HepG2 (cell line): ENCODE results near the gene NCKIPSD. TPM values are rescaled to one million over a fixed set of nuclear protein-coding genes. Genes with fewer than 3 reads are reported as not detected.

Experiments
- BORCS8-MEF2B ChIP-seq: sonication (generic); formaldehyde crosslinking; IDR thresholded peaks from 2 replicates; pipeline ENCODE4 v1.8.0; 2022; ENCODE audit warnings: mild to moderate bottlenecking, missing genetic modification reagents
- DDIT3 ChIP-seq: sonication (generic); formaldehyde crosslinking; IDR thresholded peaks from 2 replicates; pipeline ENCODE4 v1.4.0; 2020; ENCODE audit warnings: mild to moderate bottlenecking, missing genetic modification reagents
- DPF2 ChIP-seq: sonication (generic); formaldehyde crosslinking; IDR thresholded peaks from 2 replicates; pipeline ENCODE4 v1.4.0; 2020; ENCODE audit warnings: mild to moderate bottlenecking, low read depth, missing genetic modification reagents, borderline replicate concordance
- HES4 ChIP-seq: sonication (generic); formaldehyde crosslinking; IDR thresholded peaks from 2 replicates; pipeline ENCODE4 v1.9.0; 2021; ENCODE audit warnings: mild to moderate bottlenecking, missing genetic modification reagents, borderline replicate concordance
- HNRNPUL1 ChIP-seq: fragments of 200-400 bp; formaldehyde crosslinking; IDR thresholded peaks from 2 replicates; pipeline ENCODE4 v1.6.1; 2017; ENCODE audit warnings: low read depth, mild to moderate bottlenecking, low read length, moderate library complexity
- MEIS2 ChIP-seq: sonication (generic); formaldehyde crosslinking; IDR thresholded peaks from 2 replicates; pipeline ENCODE4 v1.9.0; 2021; ENCODE audit warnings: mild to moderate bottlenecking, missing genetic modification reagents
- MTF2 ChIP-seq: sonication (generic); formaldehyde crosslinking; IDR thresholded peaks from 2 replicates; pipeline ENCODE4 v1.5.0; 2020; ENCODE audit warnings: missing genetic modification reagents, borderline replicate concordance
- NBN ChIP-seq: fragments of 450-650 bp; conservative IDR thresholded peaks from 2 replicates; pipeline ENCODE4 v1.6.1; 2017
- NFE2 ChIP-seq: sonication (generic); formaldehyde crosslinking; IDR thresholded peaks from 2 replicates; pipeline ENCODE4 v1.4.0; 2020; ENCODE audit warnings: missing genetic modification reagents
- NFIB ChIP-seq: sonication (generic); formaldehyde crosslinking; IDR thresholded peaks from 2 replicates; pipeline ENCODE4 v1.9.0; 2021; ENCODE audit warnings: missing genetic modification reagents, mild to moderate bottlenecking, borderline replicate concordance
- NR1H2 ChIP-seq: sonication (generic); formaldehyde crosslinking; IDR thresholded peaks from 2 replicates; pipeline ENCODE4 v1.8.1; 2022; ENCODE audit warnings: low read depth, missing genetic modification reagents, borderline replicate concordance
- NRL ChIP-seq: sonication (generic); formaldehyde crosslinking; IDR thresholded peaks from 2 replicates; pipeline ENCODE4 v1.5.0; 2020; ENCODE audit warnings: missing genetic modification reagents, mild to moderate bottlenecking, moderate library complexity, borderline replicate concordance
- POGK ChIP-seq: sonication (generic); formaldehyde crosslinking; conservative IDR thresholded peaks from 2 replicates; pipeline ENCODE4 v1.8.0; 2022; ENCODE audit warnings: mild to moderate bottlenecking, moderate library complexity, missing genetic modification reagents
- RBM39 ChIP-seq: fragments of 200-400 bp; formaldehyde crosslinking; IDR thresholded peaks from one replicate; pipeline ENCODE4 v1.6.1; 2018; ENCODE audit warnings: antibody characterized with exemption, mild to moderate bottlenecking, low read depth, low read length; ENCODE audit not compliant: poor library complexity, severe bottlenecking
- SALL2 ChIP-seq: sonication (generic); formaldehyde crosslinking; IDR thresholded peaks from 2 replicates; pipeline ENCODE4 v1.8.1; 2023; ENCODE audit warnings: mild to moderate bottlenecking, missing genetic modification reagents, inconsistent platforms
- SMARCC2 ChIP-seq: fragments of 450-650 bp; IDR thresholded peaks from 2 replicates; pipeline ENCODE4 v1.6.1; 2017; ENCODE audit warnings: antibody characterized with exemption, mild to moderate bottlenecking
- SPEN ChIP-seq: sonication (generic); formaldehyde crosslinking; IDR thresholded peaks from 2 replicates; pipeline ENCODE4 v1.5.1; 2020; ENCODE audit warnings: low read depth, mild to moderate bottlenecking, missing genetic modification reagents
- TARDBP ChIP-seq: sonication (generic); formaldehyde crosslinking; IDR thresholded peaks from 2 replicates; pipeline ENCODE4 v1.8.0; 2022; ENCODE audit warnings: mild to moderate bottlenecking, missing genetic modification reagents
- TCF7 ChIP-seq: sonication (generic); IDR thresholded peaks from 2 replicates; pipeline ENCODE4 v1.6.1; 2016; ENCODE audit warnings: antibody characterized with exemption, low read depth
- ZNF687 ChIP-seq: sonication (generic); formaldehyde crosslinking; IDR thresholded peaks from 2 replicates; pipeline ENCODE4 v1.5.1; 2020; ENCODE audit warnings: mild to moderate bottlenecking, missing genetic modification reagents, moderate library complexity
- ZNF710 ChIP-seq: sonication (generic); formaldehyde crosslinking; IDR thresholded peaks from 2 replicates; pipeline ENCODE4 v1.5.0; 2020; ENCODE audit warnings: mild to moderate bottlenecking, missing genetic modification reagents, borderline replicate concordance
- polyA plus RNA-seq, 8 experiments: library from polyadenylated mRNA; depleted of rRNA in 3 of 8; stranded (reverse) in 7 of 8; unstranded in 1 of 8; fragments of >200 nt; fragmentation: Illumina TruSeq in 4 of 8; extraction: Trizol in 4 of 8; gene quantifications; 2 replicates each; pipeline versions ENCODE4 v1.2.1 to v1.2.3, GENCODE V29; 2011 to 2016; ENCODE audit warnings: low read depth in 4 of 8, missing spikeins in 1 of 8, mixed read lengths in 1 of 8; ENCODE audit not compliant: insufficient read depth in 1 of 8
- total RNA-seq, 5 experiments: library from RNA; depleted of rRNA; stranded (reverse); fragments of >200 nt; fragmentation: Illumina TruSeq; extraction: Trizol; gene quantifications; 2 replicates each; pipeline ENCODE4 v1.2.3, GENCODE V29; 2016; ENCODE audit warnings: low read depth in 1 of 5

NCKIPSD gene
- total and polyA plus RNA-seq, 2 of the 13 experiments (the other 11 are each of a cell fraction or from before 2014, with no cell fraction given) = 13.5 to 35.2 TPM

GRCh38 chr3:48635222-48636021 lies 50.3 kb downstream of the NCKIPSD start, which contains the start of gene SLC26A6 (continued):
- TF ChIP-seq NFE2 = no peak
- TF ChIP-seq TCF7 = no peak
- no peak for TF ChIP-seq NFIB (CRISPR knock-in tag)
- peak; percentile 58 for TF ChIP-seq RBM39
- TF ChIP-seq SPEN (CRISPR knock-in tag) = peak; percentile 33; the same call in 1 of the 2 replicates
- TF ChIP-seq ZNF687 (CRISPR knock-in tag) = peak; percentile 93
- peak; percentile 51; the same call in 1 of the 2 replicates for TF ChIP-seq POGK (CRISPR knock-in tag)
- TF ChIP-seq SMARCC2 = no peak
- TF ChIP-seq TARDBP (CRISPR knock-in tag) = peak; percentile 34; the same call in 1 of the 2 replicates
- peak; percentile 71; the same call in 1 of the 2 replicates for TF ChIP-seq MTF2
- peak; percentile 65; the same call in 1 of the 2 replicates for TF ChIP-seq SALL2
- peak; percentile 82; the same call in 1 of the 2 replicates for TF ChIP-seq HES4 (CRISPR knock-in tag)
- TF ChIP-seq BORCS8-MEF2B (CRISPR knock-in tag) = peak; percentile 77; the same call in 1 of the 2 replicates
- no peak for TF ChIP-seq ZNF710
- no peak for TF ChIP-seq MEIS2
- TF ChIP-seq HNRNPUL1 = no peak
- no peak for TF ChIP-seq DPF2 (CRISPR knock-in tag)
- no peak for TF ChIP-seq NBN
- TF ChIP-seq NRL (CRISPR knock-in tag) = no peak; the same call in 1 of the 2 replicates
- TF ChIP-seq DDIT3 = no peak
- 0 out of 2 replicates have a peak, but pooled peaks have one; percentile 78 for TF ChIP-seq NR1H2 (CRISPR knock-in tag)
